ENCODE data around the gene HDAC9. TPM values are rescaled to one million over a fixed set of nuclear protein-coding genes. Genes with fewer than 3 reads are reported as not detected.

Gene HDAC9
- polyA plus RNA-seq, 2 of the 4 experiments (the other 2 are of a cell fraction), result 0.05 to 0.26 TPM

DNA sequence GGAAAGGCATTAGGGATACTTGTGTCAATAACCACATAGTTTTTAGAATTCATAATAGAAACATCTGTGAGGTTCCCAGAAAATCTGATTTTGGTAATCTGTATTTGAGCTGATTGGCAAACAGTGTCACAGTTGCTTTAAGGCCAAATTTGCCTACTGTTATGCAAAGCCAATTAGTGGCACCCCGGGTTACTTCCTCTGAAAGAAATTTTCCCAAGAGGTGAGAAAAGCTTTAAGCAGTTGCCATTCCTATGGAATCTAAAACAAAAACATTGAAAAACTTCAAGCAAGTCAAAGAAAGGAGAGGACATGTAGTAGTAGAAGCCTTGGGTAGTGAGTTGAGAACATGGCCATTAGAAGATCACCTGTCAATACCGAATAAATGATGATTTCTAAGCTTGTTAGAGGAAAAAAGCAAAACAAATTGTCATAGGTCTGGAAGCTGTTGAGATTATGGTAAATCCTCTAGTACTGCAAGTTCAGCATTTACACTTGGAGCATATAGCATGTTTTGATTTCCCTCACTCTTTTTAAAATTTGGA is 445.1 kb downstream of the HDAC9 start (continued):
- TF ChIP-seq, protein P1, sequence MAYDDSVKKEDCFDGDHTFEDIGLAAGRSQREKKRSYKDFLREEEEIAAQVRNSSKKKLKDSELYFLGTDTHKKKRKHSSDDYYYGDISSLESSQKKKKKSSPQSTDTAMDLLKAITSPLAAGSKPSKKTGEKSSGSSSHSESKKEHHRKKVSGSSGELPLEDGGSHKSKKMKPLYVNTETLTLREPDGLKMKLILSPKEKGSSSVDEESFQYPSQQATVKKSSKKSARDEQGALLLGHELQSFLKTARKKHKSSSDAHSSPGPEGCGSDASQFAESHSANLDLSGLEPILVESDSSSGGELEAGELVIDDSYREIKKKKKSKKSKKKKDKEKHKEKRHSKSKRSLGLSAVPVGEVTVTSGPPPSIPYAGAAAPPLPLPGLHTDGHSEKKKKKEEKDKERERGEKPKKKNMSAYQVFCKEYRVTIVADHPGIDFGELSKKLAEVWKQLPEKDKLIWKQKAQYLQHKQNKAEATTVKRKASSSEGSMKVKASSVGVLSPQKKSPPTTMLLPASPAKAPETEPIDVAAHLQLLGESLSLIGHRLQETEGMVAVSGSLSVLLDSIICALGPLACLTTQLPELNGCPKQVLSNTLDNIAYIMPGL (CRISPR knock-in tag; IDR thresholded peaks at IDR 0.05; ENCODE audit: borderline replicate concordance), result no peak
- TF ChIP-seq JUNB (IDR thresholded peaks at IDR 0.05) (no peak), HOXB5 (CRISPR knock-in tag; IDR thresholded peaks at IDR 0.05) (no peak)

DNA sequence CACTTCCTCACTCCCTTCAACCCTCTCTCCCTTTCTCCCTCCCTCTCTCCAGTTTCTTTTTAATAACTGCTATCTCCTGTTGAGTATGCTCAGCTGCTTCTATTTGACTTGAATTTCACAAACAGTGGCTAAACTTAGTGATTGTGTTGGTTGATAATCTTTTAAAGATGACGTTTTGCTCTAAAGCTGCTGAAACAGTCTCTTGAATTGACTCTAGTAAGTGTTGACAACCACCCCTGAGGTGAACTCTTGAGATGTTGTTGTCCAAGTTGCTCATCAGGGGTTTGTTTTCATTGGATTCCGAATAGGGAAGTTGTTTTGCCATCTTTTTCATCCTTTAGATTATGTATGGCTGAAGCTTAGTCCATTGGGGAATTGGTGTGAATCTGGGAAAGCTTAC is 445.7 kb downstream of the HDAC9 start:
- FAIRE-seq, result no peak
- WGBS (ENCODE audit: missing lambda C conversion rate), result 24% methylated on average over 2 of the region's 2 CpGs
- no peak overlapping the region for H3K27ac ChIP-seq
- DNase-seq (ENCODE audit: low read depth in 1 of 2, low spot score in 1 of 2), result no peak
- no peak overlapping the region for H3K4me3 ChIP-seq
- H3K4me2 ChIP-seq, result no peak overlapping the region
- ATAC-seq, result no peak
- H3K4me1 ChIP-seq, result 0 out of 3 replicates have a peak, but pooled peaks cover 3% of the 10 kb centered on the region
- CTCF ChIA-PET, result no interaction called here
- H3K9me3 ChIP-seq, result no peaks in the 10 kb centered on the region
- POLR2A ChIA-PET, result no interaction called here
- TF ChIP-seq TFCP2L1 (CRISPR knock-in tag; IDR thresholded peaks at IDR 0.05) (no peak), ZNF302 (CRISPR knock-in tag; IDR thresholded peaks at IDR 0.05) (no peak), HOXB13 (CRISPR knock-in tag; IDR thresholded peaks at IDR 0.05; ENCODE audit: low read depth) (no peak), EP300 (IDR thresholded peaks at IDR 0.05) (no peak)

DNA sequence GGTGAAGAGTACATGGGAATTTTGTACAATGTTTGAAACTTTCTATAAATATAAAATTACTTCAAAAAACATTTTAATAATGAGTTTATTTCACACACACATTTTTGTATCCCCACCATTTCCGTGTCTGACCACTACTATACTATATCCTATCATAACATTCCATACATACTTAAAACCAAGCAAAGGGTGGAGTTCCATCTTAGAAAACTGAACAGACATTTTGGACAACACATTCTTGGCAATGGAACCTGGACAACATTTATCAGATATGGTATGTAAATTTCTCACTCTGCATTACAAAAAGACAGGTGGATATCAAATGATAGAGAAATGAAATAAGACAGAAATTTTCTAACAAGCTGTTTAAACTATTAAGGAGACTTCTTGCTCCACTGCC is 453.0 kb downstream of the HDAC9 start:
- ChIA-PET CTCF (no interaction called here), POLR2A (no interaction called here)
- Histone ChIP-seq H3K4me1 (no peaks in the 10 kb centered on the region), H3K27ac (no peak overlapping the region), H3K4me3 (no peak overlapping the region), H3K9me3 (no peaks in the 10 kb centered on the region), H3K4me2 (no peak overlapping the region)
- TF ChIP-seq RCOR1 (IDR thresholded peaks at IDR 0.05; ENCODE audit: low read depth, low read length) (no peak), CEBPB (IDR thresholded peaks at IDR 0.05) (no peak), TFCP2L1 (CRISPR knock-in tag; IDR thresholded peaks at IDR 0.05) (no peak), GATA3 (IDR thresholded peaks at IDR 0.05; ENCODE audit: borderline replicate concordance) (no peak), PHF8 (IDR thresholded peaks at IDR 0.05; ENCODE audit: borderline replicate concordance, low read depth) (no peak), ZSCAN20 (CRISPR knock-in tag; IDR thresholded peaks at IDR 0.05) (no peak), HEYL (CRISPR knock-in tag; IDR thresholded peaks at IDR 0.05) (no peak), MYC (IDR thresholded peaks at IDR 0.05; ENCODE audit: borderline replicate concordance, low read length) (no peak), ESRRA (IDR thresholded peaks at IDR 0.05; ENCODE audit: borderline replicate concordance, low read length) (no peak), NFE2L2 (conservative IDR thresholded peaks at IDR 0.05; ENCODE audit: low read length) (no peak), ZC3H11A (IDR thresholded peaks at IDR 0.05) (no peak)
- TF ChIP-seq, protein P2, sequence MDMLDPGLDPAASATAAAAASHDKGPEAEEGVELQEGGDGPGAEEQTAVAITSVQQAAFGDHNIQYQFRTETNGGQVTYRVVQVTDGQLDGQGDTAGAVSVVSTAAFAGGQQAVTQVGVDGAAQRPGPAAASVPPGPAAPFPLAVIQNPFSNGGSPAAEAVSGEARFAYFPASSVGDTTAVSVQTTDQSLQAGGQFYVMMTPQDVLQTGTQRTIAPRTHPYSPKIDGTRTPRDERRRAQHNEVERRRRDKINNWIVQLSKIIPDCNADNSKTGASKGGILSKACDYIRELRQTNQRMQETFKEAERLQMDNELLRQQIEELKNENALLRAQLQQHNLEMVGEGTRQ (IDR thresholded peaks at IDR 0.05), result no peak
- TF ChIP-seq, protein P3, sequence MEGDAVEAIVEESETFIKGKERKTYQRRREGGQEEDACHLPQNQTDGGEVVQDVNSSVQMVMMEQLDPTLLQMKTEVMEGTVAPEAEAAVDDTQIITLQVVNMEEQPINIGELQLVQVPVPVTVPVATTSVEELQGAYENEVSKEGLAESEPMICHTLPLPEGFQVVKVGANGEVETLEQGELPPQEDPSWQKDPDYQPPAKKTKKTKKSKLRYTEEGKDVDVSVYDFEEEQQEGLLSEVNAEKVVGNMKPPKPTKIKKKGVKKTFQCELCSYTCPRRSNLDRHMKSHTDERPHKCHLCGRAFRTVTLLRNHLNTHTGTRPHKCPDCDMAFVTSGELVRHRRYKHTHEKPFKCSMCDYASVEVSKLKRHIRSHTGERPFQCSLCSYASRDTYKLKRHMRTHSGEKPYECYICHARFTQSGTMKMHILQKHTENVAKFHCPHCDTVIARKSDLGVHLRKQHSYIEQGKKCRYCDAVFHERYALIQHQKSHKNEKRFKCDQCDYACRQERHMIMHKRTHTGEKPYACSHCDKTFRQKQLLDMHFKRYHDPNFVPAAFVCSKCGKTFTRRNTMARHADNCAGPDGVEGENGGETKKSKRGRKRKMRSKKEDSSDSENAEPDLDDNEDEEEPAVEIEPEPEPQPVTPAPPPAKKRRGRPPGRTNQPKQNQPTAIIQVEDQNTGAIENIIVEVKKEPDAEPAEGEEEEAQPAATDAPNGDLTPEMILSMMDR (IDR thresholded peaks at IDR 0.05), result no peak
- TF ChIP-seq, protein P4, sequence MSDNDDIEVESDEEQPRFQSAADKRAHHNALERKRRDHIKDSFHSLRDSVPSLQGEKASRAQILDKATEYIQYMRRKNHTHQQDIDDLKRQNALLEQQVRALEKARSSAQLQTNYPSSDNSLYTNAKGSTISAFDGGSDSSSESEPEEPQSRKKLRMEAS (IDR thresholded peaks at IDR 0.05), result no peak
- WGBS (ENCODE audit: missing lambda C conversion rate), result 11% methylated on average over 1 of the region's 1 CpG
- no peak for ATAC-seq
- no peak for FAIRE-seq
- DNase-seq (ENCODE audit: low read depth in 1 of 2, low spot score in 1 of 2), result no peak
